Measurements from ENCODE around the gene GUK1.

GRCh38 chr1:228180959-228181644 lies 41.0 kb downstream of the GUK1 start:
- no peak for TF ChIP-seq POLR2AphosphoS5 (IDR thresholded peaks at IDR 0.05; ENCODE audit: insufficient read depth in 1 of 2, low read depth in 1 of 2)
- TF ChIP-seq POLR2A (IDR thresholded peaks at IDR 0.05) = no peak
- no peak for TF ChIP-seq CTCF (IDR thresholded peaks at IDR 0.05)

Data from vagina (tissue), 2 donors.